Colonic mucosa (tissue), 4 donors: Measurements from ENCODE around the gene CHST3. TPM values are rescaled to one million over a fixed set of nuclear protein-coding genes. Genes with fewer than 3 reads are reported as not detected.

Experiments used
- DNase-seq: peaks from one replicate; pipeline ENCODE4 v3.0.0-alpha.2; 2020
- H3K27ac ChIP-seq: fragments of 200-600 bp; one replicate; pipeline ENCODE4 v1.8.0; 2021
- H3K27me3 ChIP-seq: fragments of 200-600 bp; one replicate; pipeline ENCODE4 v1.8.0; 2021
- H3K36me3 ChIP-seq: fragments of 200-600 bp; one replicate; pipeline ENCODE4 v1.8.0; 2021
- H3K4me1 ChIP-seq: fragments of 200-600 bp; one replicate; pipeline ENCODE4 v1.8.0; 2021; ENCODE audit warnings: mild to moderate bottlenecking
- H3K4me3 ChIP-seq: fragments of 200-600 bp; one replicate; pipeline ENCODE4 v1.8.0; 2021
- H3K9ac ChIP-seq, 2 donors: one replicate each; pipeline ENCODE4 v1.7.0; 2013; ENCODE audit warnings: control low read depth in 2 of 2, low read depth in 2 of 2, low read length in 2 of 2
- H3K9me3 ChIP-seq: fragments of 200-600 bp; one replicate; pipeline ENCODE4 v1.8.0; 2021
- intact Hi-C: fragments of 100-400 bp; cut with DNase I; formaldehyde crosslinking; loops from one replicate; pipeline ENCODE4 v1.14.1; 2022
- total RNA-seq, 2 donors: library from RNA; stranded (reverse); fragmentation: NEBNext Ultra II Directional in 1 of 2; extraction: Animal tissue kit (Norgen Biotek cat#: 25700) in 1 of 2; gene quantifications; one replicate each; pipeline ENCODE4 v1.2.1, GENCODE V29; 2021
- TF ChIP-seq, protein P1 (sequence below): fragments of 200-600 bp; IDR thresholded peaks from one replicate; pipeline ENCODE4 v1.8.0; 2022; ENCODE audit warnings: antibody characterized with exemption, mild to moderate bottlenecking
- donor health status: healthy.
- donor health status: DM: no; HTN: no; CAD: no.
- donor health status: DM: no; HTN: no; CAD: no.

Gene CHST3
- total RNA-seq, 2 donors from 2014 or later: 2.5 to 3.4 TPM

DNA sequence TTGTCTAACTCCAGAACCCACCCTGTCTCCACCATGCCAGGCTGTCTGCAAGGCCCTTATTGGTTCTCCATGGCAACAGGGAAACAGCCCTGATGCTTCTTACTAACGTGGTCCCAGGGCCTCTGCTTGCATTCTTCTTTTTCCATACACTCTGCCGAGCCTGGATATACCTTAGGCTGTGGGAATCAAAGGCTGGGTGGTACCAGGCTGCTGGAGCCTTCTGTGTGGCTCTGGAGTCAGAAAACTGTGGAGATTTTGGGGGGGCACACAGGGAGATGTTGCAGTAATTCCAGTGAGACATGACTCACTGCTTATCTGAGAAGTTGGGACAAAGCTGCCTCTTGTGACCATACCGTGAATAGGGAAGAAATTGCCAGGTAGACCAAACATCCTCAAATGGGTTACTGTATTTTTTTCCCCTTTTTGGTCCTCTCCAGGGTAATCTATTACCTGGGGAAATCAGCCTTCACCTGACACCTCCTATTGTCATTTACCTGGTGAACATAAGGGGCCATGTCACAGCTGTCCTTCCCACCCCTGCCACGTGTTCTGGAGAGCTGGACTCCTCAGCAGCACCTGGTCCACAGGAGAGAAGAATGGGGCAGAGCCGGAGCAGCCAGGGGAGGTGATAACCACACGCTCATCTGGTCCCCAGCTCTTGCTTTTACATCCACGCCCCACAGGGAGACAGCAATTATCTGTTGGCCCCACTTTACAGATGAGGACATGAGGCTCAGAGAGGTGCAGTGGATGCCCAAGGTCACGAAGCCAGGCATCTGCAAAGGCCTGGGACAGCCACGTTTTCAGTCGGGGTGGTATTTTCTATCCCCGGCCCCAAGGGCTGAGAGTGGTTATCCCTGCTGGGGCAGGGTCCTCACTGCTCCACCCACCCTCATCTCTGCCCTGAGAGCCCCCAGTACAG, 4.6 kb downstream of the CHST3 start:
- H3K9ac ChIP-seq: no peak overlapping the region
- H3K4me3 ChIP-seq: no peak overlapping the region
- peaks cover 3% of the 10 kb centered on the region for H3K4me1 ChIP-seq
- TF ChIP-seq, protein P1, sequence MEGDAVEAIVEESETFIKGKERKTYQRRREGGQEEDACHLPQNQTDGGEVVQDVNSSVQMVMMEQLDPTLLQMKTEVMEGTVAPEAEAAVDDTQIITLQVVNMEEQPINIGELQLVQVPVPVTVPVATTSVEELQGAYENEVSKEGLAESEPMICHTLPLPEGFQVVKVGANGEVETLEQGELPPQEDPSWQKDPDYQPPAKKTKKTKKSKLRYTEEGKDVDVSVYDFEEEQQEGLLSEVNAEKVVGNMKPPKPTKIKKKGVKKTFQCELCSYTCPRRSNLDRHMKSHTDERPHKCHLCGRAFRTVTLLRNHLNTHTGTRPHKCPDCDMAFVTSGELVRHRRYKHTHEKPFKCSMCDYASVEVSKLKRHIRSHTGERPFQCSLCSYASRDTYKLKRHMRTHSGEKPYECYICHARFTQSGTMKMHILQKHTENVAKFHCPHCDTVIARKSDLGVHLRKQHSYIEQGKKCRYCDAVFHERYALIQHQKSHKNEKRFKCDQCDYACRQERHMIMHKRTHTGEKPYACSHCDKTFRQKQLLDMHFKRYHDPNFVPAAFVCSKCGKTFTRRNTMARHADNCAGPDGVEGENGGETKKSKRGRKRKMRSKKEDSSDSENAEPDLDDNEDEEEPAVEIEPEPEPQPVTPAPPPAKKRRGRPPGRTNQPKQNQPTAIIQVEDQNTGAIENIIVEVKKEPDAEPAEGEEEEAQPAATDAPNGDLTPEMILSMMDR: no peak
- H3K27me3 ChIP-seq: peaks cover 18% of the 10 kb centered on the region
- no peaks in the 10 kb centered on the region for H3K9me3 ChIP-seq
- no peak overlapping the region for H3K27ac ChIP-seq
- no peaks in the 10 kb centered on the region for H3K36me3 ChIP-seq
- no peak for DNase-seq
- intact Hi-C loops: no loop called here

DNA sequence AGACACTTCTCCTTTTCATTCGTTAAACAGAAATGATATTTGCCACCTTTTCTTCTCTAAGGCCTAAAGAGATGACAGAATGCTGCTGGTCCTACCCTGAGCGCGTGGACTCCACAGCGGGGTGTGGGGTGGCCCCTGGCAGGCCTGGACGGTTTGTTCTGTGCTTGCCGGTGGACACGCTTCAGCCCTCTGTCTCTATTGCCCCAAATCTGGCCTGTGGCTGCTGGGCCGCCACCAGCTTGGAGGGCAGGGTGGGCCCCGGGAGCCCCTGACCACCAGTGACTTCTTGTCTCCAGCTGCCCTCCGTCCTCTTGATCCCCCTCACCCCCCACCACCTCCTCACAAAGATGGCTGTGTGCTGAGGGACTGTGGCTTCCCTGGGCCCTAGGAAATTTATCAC, 5.7 kb downstream of the CHST3 start:
- H3K4me1 ChIP-seq: peaks cover 2% of the 10 kb centered on the region
- intact Hi-C loops: no loop called here
- DNase-seq: no peak
- H3K36me3 ChIP-seq: no peaks in the 10 kb centered on the region
- H3K9ac ChIP-seq: no peak overlapping the region
- H3K27ac ChIP-seq: no peak overlapping the region
- no peaks in the 10 kb centered on the region for H3K9me3 ChIP-seq
- no peak overlapping the region for H3K4me3 ChIP-seq
- H3K27me3 ChIP-seq: peaks cover 7% of the 10 kb centered on the region
- TF ChIP-seq, protein P1: no peak

DNA sequence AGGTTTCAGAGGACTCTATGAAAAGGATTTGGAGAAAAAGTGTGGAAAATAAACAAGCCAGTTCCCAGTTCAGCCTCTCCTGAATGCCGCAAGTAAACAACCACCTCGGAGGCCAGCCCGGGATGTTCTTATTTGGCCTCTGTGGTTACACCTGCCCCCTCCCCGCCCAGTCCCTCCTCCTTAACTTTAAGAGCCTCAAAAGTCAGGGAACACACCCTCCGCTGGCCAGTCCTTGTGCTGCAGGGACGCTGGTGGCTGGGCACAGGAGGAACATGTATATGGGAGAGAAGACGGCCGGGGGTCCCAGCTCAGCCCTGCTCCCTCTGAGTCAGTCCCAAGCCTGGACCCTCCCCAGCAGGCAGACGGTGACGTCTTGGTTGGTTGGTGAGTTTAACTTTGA, 6.1 kb downstream of the CHST3 start:
- Histone ChIP-seq H3K27me3 (peaks cover 5% of the 10 kb centered on the region), H3K4me1 (peaks cover 1% of the 10 kb centered on the region), H3K4me3 (no peak overlapping the region), H3K36me3 (no peaks in the 10 kb centered on the region), H3K9me3 (no peaks in the 10 kb centered on the region), H3K9ac (no peak overlapping the region), H3K27ac (no peak overlapping the region)
- intact Hi-C loops: no loop called here
- DNase-seq: peak; percentile 50
- TF ChIP-seq, protein P1: no peak

DNA sequence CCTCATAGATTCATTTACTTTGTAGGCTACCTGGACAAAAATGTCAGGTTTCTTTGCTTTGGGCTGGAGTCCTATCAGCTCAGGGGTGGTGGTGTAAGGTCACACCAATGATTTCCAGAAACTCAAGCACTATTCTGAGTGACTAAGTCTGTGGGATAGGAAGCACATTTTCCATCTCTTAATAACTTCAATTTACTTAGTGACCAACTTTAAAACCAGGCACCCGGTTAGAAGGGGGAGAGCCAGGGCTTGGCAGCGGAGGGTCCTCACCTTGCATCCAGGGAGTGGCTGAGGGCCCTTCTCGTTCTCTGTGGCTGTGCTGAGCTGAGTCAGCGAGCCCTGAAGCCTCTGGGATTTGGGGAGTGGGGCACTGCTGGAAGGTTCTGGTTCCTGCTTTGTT, 6.7 kb downstream of the CHST3 start:
- H3K4me3 ChIP-seq: no peak overlapping the region
- H3K27ac ChIP-seq: no peak overlapping the region
- intact Hi-C loops: no loop called here
- H3K4me1 ChIP-seq: peaks cover 7% of the 10 kb centered on the region
- H3K27me3 ChIP-seq: peaks cover 1% of the 10 kb centered on the region
- H3K9ac ChIP-seq: no peak overlapping the region
- H3K9me3 ChIP-seq: no peaks in the 10 kb centered on the region
- DNase-seq: no peak
- TF ChIP-seq, protein P1: no peak
- no peaks in the 10 kb centered on the region for H3K36me3 ChIP-seq

- intact Hi-C loops: no loop called here
- Histone ChIP-seq H3K27me3 (no peaks in the 10 kb centered on the region), H3K4me3 (no peak overlapping the region), H3K36me3 (no peaks in the 10 kb centered on the region), H3K27ac (no peak overlapping the region), H3K4me1 (peaks cover 9% of the 10 kb centered on the region), H3K9ac (no peak overlapping the region), H3K9me3 (no peaks in the 10 kb centered on the region)
- TF ChIP-seq, protein P1: no peak
- DNase-seq: no peak
Observed at GRCh38 chr10:71971311-71971731, 7.1 kb downstream of the CHST3 start.
